SK-N-SH (cell line): ENCODE measurements around the gene CD2.

Source experiments
- CTCF ChIP-seq: fragments of 200-600 bp; sonication (generic); IDR thresholded peaks from 2 replicates; pipeline ENCODE4 v1.6.1; 2017; ENCODE audit warnings: antibody characterized with exemption, mild to moderate bottlenecking, moderate library complexity
- TAF1 ChIP-seq: IDR thresholded peaks from 2 replicates; pipeline ENCODE4 v1.6.1; 2012; ENCODE audit warnings: low read depth, mild to moderate bottlenecking, low read length, moderate library complexity, borderline replicate concordance
- YY1 ChIP-seq: IDR thresholded peaks from 2 replicates; pipeline ENCODE4 v1.4.0; 2012; ENCODE audit warnings: low read depth, mild to moderate bottlenecking

GRCh38 chr1:116781034-116781433 is 26.8 kb downstream of the CD2 start:
- TF ChIP-seq TAF1 (no peak), YY1 (no peak), CTCF (no peak)
